Measurements from ENCODE around the gene MYRF. TPM values are rescaled to one million over a fixed set of nuclear protein-coding genes. Genes with fewer than 3 reads are reported as not detected.

MYRF gene
- total RNA-seq, 1 donor from 2014 or later = 320 TPM

DNA sequence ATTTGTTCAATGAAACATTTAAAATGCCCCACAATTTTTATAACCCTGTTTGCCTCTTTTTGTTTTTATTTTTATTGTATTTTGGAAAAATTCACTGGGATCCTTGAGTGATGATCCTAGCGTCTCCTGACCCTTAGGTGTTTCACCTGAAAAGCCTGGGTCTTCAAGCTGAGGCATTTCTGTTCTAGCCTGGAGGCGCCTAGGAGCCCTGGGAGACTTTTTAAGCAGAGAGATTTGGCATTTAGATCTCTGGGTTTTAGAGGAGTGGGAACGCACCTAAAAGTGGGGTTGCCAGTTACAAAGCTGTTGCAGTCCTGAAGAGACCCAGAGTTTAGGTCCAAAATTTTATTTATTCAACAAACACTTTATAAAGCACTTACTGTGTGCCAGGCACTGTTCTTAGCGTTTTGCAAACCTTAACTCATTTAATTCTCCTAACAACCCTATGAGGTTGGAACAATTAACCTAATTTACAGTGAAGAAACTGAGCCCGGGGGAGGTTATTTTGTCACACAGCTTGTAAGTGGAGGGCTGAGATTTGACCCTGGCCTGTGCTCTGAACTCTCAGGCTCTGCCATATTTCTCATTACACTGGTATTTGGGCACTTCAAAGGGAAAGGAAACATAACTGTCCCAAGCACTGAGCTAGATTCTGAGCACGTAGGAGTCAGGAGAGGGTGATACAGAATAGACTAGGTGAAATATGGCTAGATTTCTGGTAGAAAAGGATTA lies 65.2 kb downstream of the MYRF start:
- DNase-seq (ENCODE audit: low spot score) = no peak

DNA sequence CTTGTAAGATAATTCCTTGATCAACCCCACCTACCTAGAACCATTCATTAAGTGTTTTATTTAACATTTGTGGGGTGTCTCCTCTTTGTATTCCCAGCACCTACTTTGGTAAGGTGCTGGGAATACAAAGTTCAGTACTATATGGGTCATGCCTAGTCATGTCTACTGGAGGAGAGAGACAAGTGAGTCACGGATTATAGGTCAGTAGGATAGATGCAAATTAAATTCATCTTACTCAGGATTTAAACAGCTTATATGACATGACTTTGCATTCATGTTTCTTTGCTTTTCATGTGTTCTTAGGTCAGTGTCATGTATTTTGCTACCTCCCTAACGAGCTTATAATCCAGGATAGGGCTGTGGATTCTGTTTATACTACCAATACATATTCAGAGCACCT lies 67.7 kb downstream of the MYRF start:
- no peak for DNase-seq (ENCODE audit: low spot score)

DNA sequence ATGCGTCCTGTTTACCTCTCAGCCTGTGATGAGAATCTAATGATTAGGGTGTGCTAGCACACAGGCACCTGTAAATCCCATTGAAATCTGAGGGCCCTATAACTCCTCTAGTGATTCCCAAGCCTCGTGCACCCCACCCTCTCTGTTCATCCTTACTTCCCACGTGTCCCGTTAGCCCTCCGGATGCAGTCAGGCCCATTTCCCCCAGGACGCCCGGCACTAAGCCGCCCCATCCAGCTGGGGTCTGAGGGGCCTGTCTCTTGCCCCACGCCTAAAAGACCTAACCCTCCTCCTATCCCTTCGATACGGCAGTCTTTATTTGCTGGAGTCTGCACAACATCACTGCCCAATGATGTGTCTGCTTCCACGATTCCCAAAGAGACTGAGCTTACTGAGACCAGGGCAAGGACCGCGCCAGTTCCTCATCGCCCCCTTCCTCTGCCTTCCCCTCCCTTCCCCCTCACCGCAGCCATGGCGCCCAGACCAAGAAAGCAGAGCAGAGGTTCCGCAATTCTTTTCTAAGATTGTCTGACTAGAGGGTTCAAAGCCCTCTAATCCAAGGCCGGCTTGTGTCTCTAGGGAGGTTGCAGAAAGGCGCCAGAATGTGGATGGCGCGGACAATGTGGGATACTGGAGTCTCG lies 74.6 kb downstream of the MYRF start:
- no peak for DNase-seq (ENCODE audit: low spot score)

DNA sequence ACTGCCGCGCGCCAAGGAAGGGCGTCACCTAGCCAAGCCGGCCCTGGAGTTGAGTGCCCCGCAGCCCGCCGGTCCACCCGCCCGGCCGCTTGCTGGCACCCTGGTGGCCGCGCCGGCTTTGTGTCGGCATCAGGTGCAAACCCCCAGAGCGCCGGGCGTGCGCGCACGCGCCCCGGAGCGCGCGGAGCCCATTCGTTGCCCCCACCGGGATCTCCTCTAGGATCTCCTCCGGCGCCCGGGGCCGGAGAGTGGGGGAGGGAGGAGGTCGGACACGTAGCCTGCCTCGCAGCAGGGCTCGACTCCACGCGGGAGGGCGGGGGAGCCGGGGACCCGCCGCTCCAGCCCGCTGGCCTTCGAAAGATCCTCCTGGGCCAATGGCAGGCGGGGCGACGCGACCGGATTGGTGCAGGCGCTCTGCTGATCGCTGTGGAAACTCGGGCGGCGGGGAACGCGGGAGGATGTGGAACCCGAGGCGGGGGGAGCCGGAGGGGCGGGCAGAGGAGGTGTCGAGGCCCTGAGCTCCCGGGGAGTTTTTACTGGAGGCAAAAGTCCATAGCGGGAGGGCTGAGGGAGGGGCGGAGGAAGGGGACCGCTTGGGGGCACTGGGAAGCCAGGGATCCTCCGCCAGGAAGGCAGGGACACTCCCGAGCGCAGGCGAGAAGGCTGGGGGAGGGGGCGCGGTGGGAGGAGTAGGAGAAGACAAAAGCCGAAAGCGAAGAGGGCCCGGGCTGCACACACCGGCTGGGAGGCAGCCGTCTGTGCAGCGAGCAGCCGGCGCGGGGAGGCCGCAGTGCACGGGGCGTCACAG lies 75.3 kb downstream of the MYRF start, which contains the start of gene FADS2:
Gene FADS2, plus strand, starts transcription at position 730 of the 808 bp plus-strand sequence. CDS start 91 bp downstream, outside the sequence.
- DNase-seq (ENCODE audit: low spot score) = peak; percentile 86

DNA sequence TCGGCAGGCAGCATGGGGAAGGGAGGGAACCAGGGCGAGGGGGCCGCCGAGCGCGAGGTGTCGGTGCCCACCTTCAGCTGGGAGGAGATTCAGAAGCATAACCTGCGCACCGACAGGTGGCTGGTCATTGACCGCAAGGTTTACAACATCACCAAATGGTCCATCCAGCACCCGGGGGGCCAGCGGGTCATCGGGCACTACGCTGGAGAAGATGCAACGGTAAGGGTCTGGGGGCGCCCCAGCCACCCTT lies 75.9 kb downstream of the MYRF start:
- DNase-seq (ENCODE audit: low spot score) = no peak

DNA sequence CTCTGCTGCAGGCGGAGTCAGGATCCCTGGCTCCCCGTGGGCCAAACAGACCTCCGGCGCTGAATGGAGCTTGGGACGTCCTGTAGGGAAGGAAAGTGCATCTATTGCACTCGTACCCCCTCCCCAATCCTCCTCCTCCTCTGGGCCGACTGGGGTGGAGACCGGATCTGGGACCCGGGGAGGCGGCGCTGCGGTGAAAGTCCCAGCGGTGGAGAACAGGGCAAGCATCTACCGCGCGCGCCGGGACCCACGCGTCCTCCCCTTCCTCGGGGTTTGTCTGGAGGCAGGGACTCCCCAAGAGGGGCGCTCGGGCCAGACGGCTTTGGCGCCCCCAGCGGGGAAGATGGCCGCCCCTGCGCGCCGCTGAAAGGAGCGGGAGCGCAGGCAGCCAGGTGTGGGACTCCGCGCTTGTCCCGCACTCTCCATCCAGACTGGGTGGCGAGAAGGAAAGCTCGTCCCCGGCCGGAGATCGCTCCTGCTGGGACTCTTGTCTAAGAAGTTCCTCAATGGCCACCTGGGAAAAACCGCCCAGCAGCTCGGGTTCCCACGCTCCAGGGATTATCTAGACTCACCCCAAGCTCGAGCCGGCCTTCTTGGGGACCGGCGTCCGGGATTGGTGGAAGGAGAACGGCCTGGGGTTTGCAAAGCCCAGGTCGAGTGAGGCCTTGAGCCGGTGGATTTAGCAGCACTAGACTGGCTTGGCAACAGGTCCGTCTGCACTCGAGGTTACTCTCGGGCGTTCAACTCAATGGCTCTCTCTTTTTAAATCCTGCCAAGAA lies 76.4 kb downstream of the MYRF start:
- no peak for DNase-seq (ENCODE audit: low spot score)

DNA sequence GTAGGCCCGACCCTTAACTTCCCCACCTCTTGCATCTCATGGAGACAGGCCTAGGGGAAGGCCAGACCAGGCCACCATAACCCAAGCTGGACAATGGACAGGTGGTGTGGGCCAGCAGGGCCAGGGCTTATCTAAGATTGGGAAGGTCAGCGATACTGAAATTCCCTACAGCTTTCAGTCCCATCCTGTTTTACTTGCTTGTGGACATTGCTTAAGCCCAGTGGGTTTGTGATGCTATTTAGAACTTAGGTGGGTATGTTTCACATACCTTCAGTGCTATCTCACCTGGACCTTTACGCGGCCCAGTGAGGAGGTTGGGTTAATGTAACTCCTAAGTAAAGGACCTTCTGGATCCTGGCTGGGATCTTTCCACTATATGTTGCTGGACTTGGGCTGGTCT lies 77.4 kb downstream of the MYRF start:
- no peak for DNase-seq (ENCODE audit: low spot score)

DNA sequence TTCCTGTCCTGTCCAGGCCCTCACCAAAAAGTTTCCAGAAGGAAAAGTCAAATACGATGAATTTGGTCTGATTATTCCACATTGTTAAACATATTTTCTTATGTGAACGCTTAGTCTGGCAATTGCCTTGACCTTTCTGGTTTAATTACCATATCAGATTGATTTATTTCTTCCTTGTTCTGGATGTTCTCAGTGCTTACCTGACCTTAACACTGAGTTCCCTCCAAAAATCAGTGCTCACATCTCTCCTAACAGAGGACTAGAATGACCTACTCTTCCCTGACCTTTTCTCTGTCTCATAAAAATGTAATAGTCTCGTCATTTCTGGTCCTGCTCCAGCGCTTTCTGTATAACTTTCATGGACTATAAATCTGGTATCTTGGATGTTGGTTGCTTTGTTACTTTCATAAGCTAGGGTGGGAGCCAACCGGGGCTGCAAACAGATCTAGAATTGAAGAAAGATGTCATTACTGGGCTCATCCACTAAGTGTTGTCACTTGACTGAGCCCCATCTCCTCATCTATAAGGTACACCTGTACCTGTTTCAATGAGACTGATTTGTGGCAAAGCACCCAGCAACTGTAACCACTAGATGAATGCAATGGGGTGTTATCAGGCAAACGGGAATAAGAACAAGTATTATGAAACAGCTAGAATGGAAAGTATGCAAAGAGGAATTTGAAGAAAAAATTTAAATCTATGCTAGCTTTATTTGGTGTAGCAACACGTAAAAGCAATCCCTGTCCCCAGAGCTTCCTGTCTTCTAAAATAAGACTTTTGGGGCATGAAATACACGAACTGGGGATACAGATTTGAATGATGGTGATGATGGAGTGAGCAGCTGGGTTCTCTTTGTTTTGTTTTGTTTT lies 78.0 kb downstream of the MYRF start:
- DNase-seq (ENCODE audit: low spot score) = no peak

DNA sequence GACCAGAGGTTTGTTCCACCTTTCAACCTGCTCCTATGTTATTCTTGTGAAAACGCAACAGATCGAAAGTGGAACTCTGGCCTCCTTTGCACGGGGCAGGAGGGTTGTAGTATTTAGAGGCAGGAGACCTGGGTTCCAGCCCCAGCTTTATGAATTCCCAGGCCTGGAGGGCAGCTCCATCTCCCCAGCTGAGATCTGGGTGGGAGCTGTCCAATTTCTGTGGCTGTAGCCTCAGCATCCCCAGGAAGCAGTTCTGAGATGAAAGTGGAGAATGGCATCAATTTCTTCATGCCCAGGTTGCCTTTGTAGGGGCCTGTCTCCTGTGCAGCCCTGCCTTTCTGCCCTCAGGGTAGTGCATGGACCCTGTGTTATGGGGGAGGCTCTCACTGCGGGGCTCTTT lies 79.8 kb downstream of the MYRF start:
- DNase-seq (ENCODE audit: low spot score) = no peak

DNA sequence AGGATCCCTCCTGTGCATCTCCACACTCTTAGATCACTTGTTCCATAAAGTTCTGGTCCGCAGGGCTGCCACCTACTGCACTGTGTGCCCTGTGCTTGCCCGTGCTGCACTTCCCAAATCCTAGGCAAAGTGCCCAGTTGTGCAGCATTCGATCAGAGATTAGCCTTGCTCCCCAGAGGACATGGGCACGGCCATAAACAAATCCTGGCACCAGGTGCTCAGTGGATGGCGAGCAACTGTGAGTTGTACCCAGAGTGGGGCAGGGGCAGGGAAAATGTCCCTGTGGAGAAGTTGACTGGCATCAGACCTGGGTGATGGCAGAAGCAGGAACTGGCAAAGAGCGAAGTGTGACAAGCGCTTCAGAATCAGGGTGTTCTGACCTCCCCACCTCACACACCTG lies 80.3 kb downstream of the MYRF start:
- no peak for DNase-seq (ENCODE audit: low spot score)

DNA sequence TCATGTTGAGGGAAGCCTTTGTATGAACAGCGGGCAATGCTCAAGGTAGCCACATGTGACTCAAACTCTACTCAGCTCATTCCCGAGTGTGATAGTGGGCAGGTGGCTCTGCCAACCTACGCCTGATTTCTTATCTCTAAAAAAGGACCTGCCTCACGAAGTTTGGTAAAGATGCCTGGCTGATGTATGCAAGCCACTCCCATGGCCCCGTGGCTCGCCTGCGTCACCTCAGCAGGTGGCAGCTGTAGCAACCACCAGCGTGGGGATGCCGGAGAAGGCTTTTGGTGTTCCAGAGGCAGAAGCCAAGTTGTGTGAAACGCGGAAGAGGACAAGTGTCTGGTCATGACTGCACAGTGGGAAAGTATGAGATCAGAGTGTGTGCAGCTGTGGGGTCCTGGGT lies 81.0 kb downstream of the MYRF start:
- DNase-seq (ENCODE audit: low spot score) = no peak

DNA sequence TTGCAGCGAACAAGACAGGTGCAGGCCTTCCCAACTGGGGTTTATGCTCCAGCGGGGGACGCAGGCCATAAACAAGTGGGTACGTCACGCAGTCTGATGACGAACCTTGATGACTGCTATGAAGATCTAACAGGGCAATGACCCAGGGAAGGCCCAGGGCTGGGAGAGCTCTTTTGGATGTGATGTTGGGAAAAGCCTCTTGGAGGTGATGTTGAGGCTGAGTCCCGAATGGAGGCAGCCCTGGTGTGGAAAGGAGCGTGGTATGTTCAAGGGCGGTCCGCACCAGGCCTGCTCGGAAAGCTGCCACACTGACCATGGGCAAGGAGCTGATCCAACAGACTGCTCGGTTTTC lies 81.5 kb downstream of the MYRF start:
- no peak for DNase-seq (ENCODE audit: low spot score)

DNA sequence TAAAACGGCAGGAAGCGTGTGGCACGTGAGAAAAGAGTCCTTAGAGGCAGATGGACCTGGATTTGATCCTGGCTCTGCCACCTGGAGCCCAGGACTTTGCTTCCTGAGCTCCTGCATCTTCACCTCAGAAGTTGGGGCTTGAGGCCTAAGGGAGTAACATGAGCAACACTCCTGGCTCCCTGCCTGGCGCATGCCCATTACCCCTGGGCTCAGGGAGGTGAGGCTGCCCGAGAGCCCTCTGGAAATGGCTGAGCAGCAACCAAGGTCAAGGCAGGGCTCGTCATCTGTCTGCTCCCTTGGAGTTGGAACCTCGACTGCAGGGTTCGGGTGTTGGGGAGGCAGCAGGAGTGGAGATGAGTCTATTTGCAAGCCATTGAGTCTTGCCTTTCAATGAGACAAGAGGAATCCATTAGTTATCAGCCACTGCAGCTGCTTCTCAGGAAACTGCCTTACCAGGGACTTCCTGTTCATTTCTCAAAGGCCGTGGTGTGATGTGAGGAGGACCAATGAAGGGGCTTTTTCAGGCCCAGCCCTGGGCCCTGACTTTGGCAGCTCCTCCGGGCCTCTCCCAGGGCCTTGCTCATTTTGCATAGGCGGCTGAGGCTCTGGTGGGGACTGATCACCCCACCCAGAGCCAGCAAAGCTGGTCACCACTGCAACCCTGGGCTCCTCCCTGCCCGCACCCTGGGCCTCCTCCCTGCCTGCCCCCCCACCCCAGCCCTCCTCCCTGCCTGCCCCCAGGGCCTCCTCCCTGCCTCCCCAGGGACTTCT lies 82.0 kb downstream of the MYRF start:
- peak; percentile 34 for DNase-seq (ENCODE audit: low spot score)

DNA sequence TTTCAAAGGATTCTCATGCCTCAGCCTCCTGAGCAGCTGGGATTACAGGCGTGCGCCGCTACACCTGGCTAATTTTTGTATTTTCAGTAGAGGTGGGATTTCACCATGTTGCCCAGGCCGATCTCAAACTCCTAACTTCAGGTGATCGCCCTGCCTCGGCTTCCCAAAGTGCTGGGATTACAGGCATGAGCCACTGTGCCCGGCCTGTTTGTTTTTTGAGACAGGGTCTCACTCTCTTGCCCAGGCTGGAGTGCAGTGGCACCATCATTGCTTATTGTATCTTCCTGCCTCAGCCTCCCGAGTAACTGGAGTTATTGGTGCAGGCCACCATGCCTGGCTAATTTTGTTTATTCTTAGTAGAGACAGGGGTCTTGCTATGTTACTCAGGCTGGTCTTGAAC lies 83.8 kb downstream of the MYRF start:
- DNase-seq (ENCODE audit: low spot score) = no peak

DNA sequence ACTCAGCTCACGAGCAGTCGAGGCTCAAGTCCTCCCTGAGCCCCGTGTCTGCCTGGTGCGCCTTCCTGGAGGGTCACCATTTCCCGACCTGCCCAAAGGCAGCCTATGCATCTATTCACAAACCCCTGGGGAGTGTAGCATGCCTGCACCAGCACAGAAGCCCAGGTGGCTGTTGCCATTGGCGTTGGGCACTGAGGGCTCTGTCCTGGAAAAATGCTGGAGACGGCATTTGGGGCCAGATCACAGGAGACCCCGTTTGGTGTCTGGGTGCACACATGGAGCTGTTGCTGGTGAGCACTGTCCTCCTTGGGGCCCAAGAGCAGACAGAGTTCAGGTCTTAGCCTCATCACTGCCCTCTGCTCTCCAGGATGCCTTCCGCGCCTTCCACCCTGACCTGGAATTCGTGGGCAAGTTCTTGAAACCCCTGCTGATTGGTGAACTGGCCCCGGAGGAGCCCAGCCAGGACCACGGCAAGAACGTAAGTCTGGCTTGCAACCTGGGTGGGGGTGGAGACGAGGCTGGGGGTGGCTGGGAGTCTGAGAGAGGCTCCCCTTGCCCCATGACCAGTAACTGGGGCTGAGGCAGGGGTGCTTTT lies 85.1 kb downstream of the MYRF start:
- no peak for DNase-seq (ENCODE audit: low spot score)

Other genes starting within 250 kb of the MYRF start
- 0.46 TPM for gene LRRC10B, start 243.9 kb upstream of the MYRF start, total RNA-seq
- gene SYT7, start 171.6 kb upstream of the MYRF start, total RNA-seq = 1.5 TPM
- gene DAGLA, start 72.2 kb upstream of the MYRF start, total RNA-seq = 10.6 TPM
- 116 TPM for gene TMEM258, start 40.0 kb downstream of the MYRF start, total RNA-seq
- 7.7 TPM for gene FEN1, start 40.3 kb downstream of the MYRF start, total RNA-seq
- 23.4 TPM for gene FADS1, start 64.4 kb downstream of the MYRF start, total RNA-seq
- 34.5 TPM for gene FADS2, start 75.7 kb downstream of the MYRF start, total RNA-seq
- 22.6 TPM for gene FADS3, start 138.9 kb downstream of the MYRF start, total RNA-seq
- 12.1 TPM for gene RAB3IL1, start 164.9 kb downstream of the MYRF start, total RNA-seq
- gene BEST1, start 197.7 kb downstream of the MYRF start, total RNA-seq = 2.8 TPM
- gene FTH1, start 215.0 kb downstream of the MYRF start, total RNA-seq = 2,359 TPM

All from mucosa of gallbladder (tissue), 1 donor.